ENCODE data around the gene COQ8B. TPM values are rescaled to one million over a fixed set of nuclear protein-coding genes. Genes with fewer than 3 reads are reported as not detected.

Gene COQ8B
- total and polyA plus RNA-seq, 2 donors (not counting 1 experiment from before 2014, with no cell fraction given), result 58.9 to 62.6 TPM

DNA sequence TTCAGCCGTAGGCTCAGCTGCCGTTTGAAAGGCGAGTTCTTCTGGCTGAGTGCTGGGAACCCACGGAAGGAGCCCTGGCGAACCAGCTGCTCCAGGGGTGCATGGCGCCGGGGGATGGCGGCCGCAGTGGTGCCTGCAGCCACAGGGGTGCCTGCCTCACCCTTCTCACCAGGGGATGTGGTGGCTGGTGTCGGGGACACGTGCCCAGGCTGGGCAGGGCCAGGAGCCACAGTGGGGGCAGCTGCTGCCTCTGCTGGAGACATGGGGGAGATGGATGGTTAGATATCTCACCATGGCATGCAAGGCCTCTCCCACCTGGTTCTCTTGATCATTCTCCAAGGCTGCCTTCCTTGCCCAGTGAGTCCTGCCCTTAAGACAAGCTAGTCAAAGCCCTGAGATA is 43.3 kb downstream of the COQ8B start:
- POLR2A ChIA-PET, result interaction anchor here (0.6 kb wide), 1 partner anchor 243 kb away, joined by 4 read pairs; no protein-coding TSS in a partner anchor

DNA sequence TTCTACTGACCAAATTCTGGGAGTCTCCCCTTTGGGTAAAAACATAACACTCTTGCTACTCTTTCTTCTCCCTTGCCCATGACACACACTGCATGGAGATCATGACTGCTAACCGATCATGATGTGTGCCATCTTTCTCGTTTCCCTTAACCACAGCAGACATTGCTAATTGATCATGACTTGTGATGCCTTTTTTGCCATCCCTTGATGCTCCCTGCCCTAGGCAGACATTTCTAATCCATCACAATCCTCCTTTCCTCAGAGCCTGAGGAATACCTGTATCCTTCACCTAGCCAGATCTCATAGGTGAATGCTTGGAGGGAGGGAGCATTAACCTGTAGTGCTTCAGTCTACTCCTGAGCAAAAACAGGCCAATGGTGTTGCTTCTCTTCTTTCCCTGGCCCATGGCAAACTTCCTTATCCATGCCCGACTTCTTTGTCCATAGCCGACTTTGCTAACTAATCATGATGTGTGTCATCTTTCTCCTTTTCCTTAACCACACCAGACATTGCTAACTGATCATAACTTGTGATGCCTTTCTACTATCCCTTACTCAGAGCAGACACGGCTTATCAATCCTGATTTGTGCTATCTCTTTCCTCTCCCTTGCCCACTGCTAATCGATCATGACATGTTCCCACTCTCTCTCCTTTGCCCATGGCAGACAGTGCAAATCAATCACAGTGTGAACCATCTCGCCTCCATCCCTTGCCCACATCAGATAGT is 44.0 kb downstream of the COQ8B start:
- H3K27me3 Mint-ChIP-seq, result no peaks in the 10 kb centered on the region
- peaks cover 2% of the 10 kb centered on the region for H3K4me1 Mint-ChIP-seq
- Histone ChIP-seq H3K4me3 (ENCODE audit: control extremely low read depth in 1 of 5, extremely low read depth in 1 of 5, insufficient read depth in 1 of 5, low read depth in 2 of 5, low read length in 4 of 5) (no peak overlapping the region), H3K9me3 (ENCODE audit: control extremely low read depth in 1 of 3, control insufficient read depth in 2 of 3, insufficient read depth in 1 of 3, low read length in 2 of 3) (peaks cover 0 to 2% (median 0%) of the 10 kb centered on the region in 3 donors), H3K4me1 (ENCODE audit: control insufficient read depth in 2 of 2, insufficient read depth in 2 of 2, low read length in 2 of 2) (no peaks in the 10 kb centered on the region), H2AFZ (ENCODE audit: insufficient read depth, low read depth, low read length, poor library complexity, severe bottlenecking) (no peak overlapping the region), H4K20me1 (ENCODE audit: control insufficient read depth, insufficient read depth, low read length, poor library complexity, severe bottlenecking) (no peaks in the 10 kb centered on the region), H3K27me3 (replicated peaks in 1 of 4; ENCODE audit: control extremely low read depth in 1 of 4, control insufficient read depth in 3 of 4, insufficient read depth in 4 of 4, low read length in 3 of 4) (no peaks in the 10 kb centered on the region), H3K4me2 (replicated peaks; ENCODE audit: low read depth, low read length, poor library complexity, severe bottlenecking) (no peak overlapping the region), H3K79me2 (ENCODE audit: control insufficient read depth, insufficient read depth, low read length) (no peaks in the 10 kb centered on the region), H3K9ac (ENCODE audit: low read length) (no peak overlapping the region), H3K36me3 (replicated peaks in 1 of 2; ENCODE audit: control extremely low read depth in 1 of 2, control insufficient read depth in 1 of 2, extremely low read depth in 1 of 2, insufficient read depth in 2 of 2, low read length in 1 of 2) (peaks cover 3 to 39% of the 10 kb centered on the region in 2 experiments), H3K27ac (ENCODE audit: low read length in 2 of 2) (no peak overlapping the region)
- WGBS (ENCODE audit: insufficient coverage), result 95% methylated on average over 7 of the region's 7 CpGs
- ChIA-PET POLR2A (interaction anchor here (0.6 kb wide), 1 partner anchor 242 kb away, joined by 4 read pairs; no protein-coding TSS in a partner anchor), CTCF (interaction anchor here (0.6 to 0.8 kb wide), 2 partner anchors 10 to 54 kb away, joined by 3 to 4 read pairs; no protein-coding TSS in a partner anchor)
- DNase-seq (no peak), ATAC-seq (ENCODE audit: low read depth) (no peak)
- no peak for TF ChIP-seq EZH2 (IDR thresholded peaks at IDR 0.05; ENCODE audit: borderline replicate concordance, insufficient read depth, low read depth, low read length, poor library complexity, severe bottlenecking)
- TF ChIP-seq, protein P1, sequence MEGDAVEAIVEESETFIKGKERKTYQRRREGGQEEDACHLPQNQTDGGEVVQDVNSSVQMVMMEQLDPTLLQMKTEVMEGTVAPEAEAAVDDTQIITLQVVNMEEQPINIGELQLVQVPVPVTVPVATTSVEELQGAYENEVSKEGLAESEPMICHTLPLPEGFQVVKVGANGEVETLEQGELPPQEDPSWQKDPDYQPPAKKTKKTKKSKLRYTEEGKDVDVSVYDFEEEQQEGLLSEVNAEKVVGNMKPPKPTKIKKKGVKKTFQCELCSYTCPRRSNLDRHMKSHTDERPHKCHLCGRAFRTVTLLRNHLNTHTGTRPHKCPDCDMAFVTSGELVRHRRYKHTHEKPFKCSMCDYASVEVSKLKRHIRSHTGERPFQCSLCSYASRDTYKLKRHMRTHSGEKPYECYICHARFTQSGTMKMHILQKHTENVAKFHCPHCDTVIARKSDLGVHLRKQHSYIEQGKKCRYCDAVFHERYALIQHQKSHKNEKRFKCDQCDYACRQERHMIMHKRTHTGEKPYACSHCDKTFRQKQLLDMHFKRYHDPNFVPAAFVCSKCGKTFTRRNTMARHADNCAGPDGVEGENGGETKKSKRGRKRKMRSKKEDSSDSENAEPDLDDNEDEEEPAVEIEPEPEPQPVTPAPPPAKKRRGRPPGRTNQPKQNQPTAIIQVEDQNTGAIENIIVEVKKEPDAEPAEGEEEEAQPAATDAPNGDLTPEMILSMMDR (IDR thresholded peaks at IDR 0.05), result no peak
- H3K9me3 Mint-ChIP-seq (ENCODE audit: insufficient read depth), result peaks cover 2% of the 10 kb centered on the region
- no peak overlapping the region for H3K4me3 Mint-ChIP-seq
- intact Hi-C loops (cut with micrococcal nuclease), result no loop called here
- no peak overlapping the region for H3K27ac Mint-ChIP-seq

More for the DNA sequence above, 43.3 kb downstream of the COQ8B start:
- Mint-ChIP-seq H3K27me3 (no peaks in the 10 kb centered on the region), H3K4me3 (no peak overlapping the region), H3K27ac (no peak overlapping the region), H3K9me3 (ENCODE audit: insufficient read depth) (peaks cover 2% of the 10 kb centered on the region), H3K4me1 (peaks cover 2% of the 10 kb centered on the region)
- no peak overlapping the region for H3K4me3 ChIP-seq (ENCODE audit: control extremely low read depth in 1 of 5, extremely low read depth in 1 of 5, insufficient read depth in 1 of 5, low read depth in 2 of 5, low read length in 4 of 5)
- no peaks in the 10 kb centered on the region for H4K20me1 ChIP-seq (ENCODE audit: control insufficient read depth, insufficient read depth, low read length, poor library complexity, severe bottlenecking)
- H3K4me1 ChIP-seq (ENCODE audit: control insufficient read depth in 2 of 2, insufficient read depth in 2 of 2, low read length in 2 of 2), result no peaks in the 10 kb centered on the region
- CTCF ChIA-PET, result no interaction called here
- no peak overlapping the region for H3K9ac ChIP-seq (ENCODE audit: low read length)
- TF ChIP-seq, protein P1 (IDR thresholded peaks at IDR 0.05), result no peak
- no peak for TF ChIP-seq EZH2 (IDR thresholded peaks at IDR 0.05; ENCODE audit: borderline replicate concordance, insufficient read depth, low read depth, low read length, poor library complexity, severe bottlenecking)
- H3K79me2 ChIP-seq (ENCODE audit: control insufficient read depth, insufficient read depth, low read length), result no peaks in the 10 kb centered on the region
- ATAC-seq (ENCODE audit: low read depth), result no peak
- WGBS (ENCODE audit: insufficient coverage), result 100% methylated on average over 9 of the region's 11 CpGs
- H3K36me3 ChIP-seq (replicated peaks in 1 of 2; ENCODE audit: control extremely low read depth in 1 of 2, control insufficient read depth in 1 of 2, extremely low read depth in 1 of 2, insufficient read depth in 2 of 2, low read length in 1 of 2), result peaks cover 3 to 42% of the 10 kb centered on the region in 2 experiments
- DNase-seq, result no peak
- peaks cover 0 to 2% (median 0%) of the 10 kb centered on the region in 3 donors for H3K9me3 ChIP-seq (ENCODE audit: control extremely low read depth in 1 of 3, control insufficient read depth in 2 of 3, insufficient read depth in 1 of 3, low read length in 2 of 3)
- no peaks in the 10 kb centered on the region for H3K27me3 ChIP-seq (replicated peaks in 1 of 4; ENCODE audit: control extremely low read depth in 1 of 4, control insufficient read depth in 3 of 4, insufficient read depth in 4 of 4, low read length in 3 of 4)
- no peak overlapping the region for H3K4me2 ChIP-seq (replicated peaks; ENCODE audit: low read depth, low read length, poor library complexity, severe bottlenecking)
- no peak overlapping the region for H2AFZ ChIP-seq (ENCODE audit: insufficient read depth, low read depth, low read length, poor library complexity, severe bottlenecking)
- no peak overlapping the region for H3K27ac ChIP-seq (ENCODE audit: low read length in 2 of 2)
- intact Hi-C loops (cut with micrococcal nuclease), result no loop called here
